Measurements from ENCODE around the gene NR2C1. TPM values are rescaled to one million over a fixed set of nuclear protein-coding genes. Genes with fewer than 3 reads are reported as not detected.

Gene NR2C1
- polyA plus RNA-seq, 3 donors: 73.2 to 78.4 (median 75.5) TPM

DNA sequence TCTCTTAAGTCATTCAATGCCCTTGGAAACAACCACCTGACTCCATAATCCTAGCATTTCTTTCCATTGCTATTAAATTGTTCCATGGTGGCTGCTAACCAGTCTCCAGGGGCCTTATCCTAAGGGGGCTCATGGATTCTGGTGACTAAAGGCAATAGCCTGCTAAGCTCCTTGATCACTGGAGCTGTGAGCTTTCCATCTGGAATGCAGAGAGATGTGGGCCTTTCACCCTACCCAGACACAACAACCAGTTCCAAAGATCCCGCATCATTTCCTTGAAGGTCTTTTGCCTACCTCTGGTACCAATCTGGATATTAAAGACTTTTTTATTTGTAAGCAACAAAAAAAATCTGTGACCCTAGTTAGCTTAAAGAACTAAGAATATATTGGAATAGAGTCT lies 102.9 kb downstream of the NR2C1 start:
- DNase-seq (ENCODE audit: low read depth in 3 of 3, low spot score in 2 of 3): no peak

Other genes starting within 250 kb of the NR2C1 start
- gene NDUFA12, start 69.9 kb downstream of the NR2C1 start, polyA plus RNA-seq (ENCODE audit: insufficient read length in 3 of 3): 100 to 1,000 TPM; 116 to 138 (median 126) TPM
- gene FGD6, start 143.8 kb upstream of the NR2C1 start, polyA plus RNA-seq (ENCODE audit: insufficient read length in 3 of 3): 10 to 100 TPM in 2 of 3 donors, 1 to 10 TPM in 1; 9.9 to 10.4 (median 10.2) TPM
- gene VEZT, start 144.2 kb upstream of the NR2C1 start, polyA plus RNA-seq (ENCODE audit: insufficient read length in 3 of 3): 10 to 100 TPM; 74.2 to 86.9 (median 82.8) TPM